A549 (cell line): Measurements from ENCODE around the gene ZNF628. TPM values are rescaled to one million over a fixed set of nuclear protein-coding genes. Genes with fewer than 3 reads are reported as not detected.

Experiments used
- ATAC-seq, 2 experiments: fragments of 200-7000 bp in 1 of 2; fragments of >200 bp in 1 of 2; cut with Nextera tagmentation in 1 of 2; cut with Tn5 transposase in 1 of 2; 3 replicates each; pipeline versions ENCODE4 v1.8.0 to v1.9.1; 2018 to 2020; ENCODE audit warnings: mild to moderate bottlenecking in 1 of 2, moderate library complexity in 1 of 2
- CTCF ChIA-PET: fragments of 300-600 bp; sonication (Branson Sonifier 250); formaldehyde crosslinking; extraction: SDS; loops from one replicate; lab custom pipeline; 2021; ENCODE audit warnings: antibody characterized with exemption, inconsistent platforms; lab: Yijun Ruan, JAX
- POLR2A ChIA-PET: fragments of 350-600 bp; formaldehyde crosslinking; extraction: SDS; loops from one replicate; lab custom pipeline; 2021; ENCODE audit warnings: antibody characterized with exemption, inconsistent platforms; lab: Yijun Ruan, JAX
- DNase-seq, 2 experiments: peaks; one replicate each; pipeline versions ENCODE4 v3.0.0 to v3.0.0-alpha.2; 2011 to 2016; ENCODE audit warnings: low read depth in 1 of 2, low spot score in 1 of 2
- FAIRE-seq: peaks from 2 replicates; lab custom pipeline; 2011; peaks lifted over from hg19 to GRCh38; lab: Jason Lieb, UNC
- H3K27ac ChIP-seq, 2 experiments: fragments of >200 bp; sonication (Bioruptor Twin); formaldehyde crosslinking; 3 replicates each; pipeline ENCODE4 v1.5.1; 2016 to 2017
- H3K4me1 ChIP-seq: fragments of >200 bp; sonication (Bioruptor Twin); formaldehyde crosslinking; 3 replicates; pipeline ENCODE4 v1.6.1; 2016
- H3K4me2 ChIP-seq: fragments of >200 bp; sonication (Bioruptor Twin); formaldehyde crosslinking; 3 replicates; pipeline ENCODE4 v1.6.1; 2016
- H3K4me3 ChIP-seq: fragments of >200 bp; sonication (Bioruptor Twin); formaldehyde crosslinking; 3 replicates; pipeline ENCODE4 v1.5.1; 2016
- H3K9me3 ChIP-seq: fragments of >200 bp; sonication (Bioruptor Twin); formaldehyde crosslinking; 3 replicates; pipeline ENCODE4 v1.6.1; 2016
- CEBPB ChIP-seq, 2 experiments: fragments of >200 bp in 1 of 2; sonication (Bioruptor Twin) in 1 of 2; formaldehyde crosslinking in 1 of 2; IDR thresholded peaks; 2 replicates each; pipeline ENCODE4 v1.6.1; 2012 to 2016
- E2F6 ChIP-seq: IDR thresholded peaks from 2 replicates; pipeline ENCODE4 v1.6.1; 2012; ENCODE audit warnings: low read depth, borderline replicate concordance
- EHF ChIP-seq: fragments of 250-450 bp; sonication (Bioruptor Pico); IDR thresholded peaks from 2 replicates; pipeline ENCODE4 v1.5.0; 2020; ENCODE audit warnings: mild to moderate bottlenecking
- ELK1 ChIP-seq: fragments of 150-350 bp; IDR thresholded peaks from 2 replicates; pipeline ENCODE4 v1.6.1; 2014; ENCODE audit warnings: low read depth, mild to moderate bottlenecking, low read length
- EP300 ChIP-seq, 2 experiments: fragments of >200 bp; sonication (Bioruptor Twin); formaldehyde crosslinking; IDR thresholded peaks; 2 replicates in 1 of 2; 3 replicates in 1 of 2; pipeline ENCODE4 v1.6.1; 2016 to 2017
- FOSL2 ChIP-seq, 2 experiments: fragments of 450-650 bp in 1 of 2; fragments of >200 bp in 1 of 2; sonication (Bioruptor Twin) in 1 of 2; formaldehyde crosslinking; IDR thresholded peaks; 2 replicates each; pipeline versions ENCODE4 v1.5.0 to v1.6.1; 2016 to 2020; ENCODE audit warnings: mild to moderate bottlenecking in 1 of 2, moderate library complexity in 1 of 2
- FOXS1 ChIP-seq: fragments of 250-450 bp; sonication (Bioruptor Pico); IDR thresholded peaks from 2 replicates; pipeline ENCODE4 v1.5.0; 2020; ENCODE audit warnings: mild to moderate bottlenecking, moderate library complexity
- GATA3 ChIP-seq: IDR thresholded peaks from 2 replicates; pipeline ENCODE4 v1.6.1; 2012; ENCODE audit warnings: borderline replicate concordance
- HEYL ChIP-seq: fragments of 250-450 bp; sonication (Bioruptor Pico); IDR thresholded peaks from 2 replicates; pipeline ENCODE4 v1.8.0; 2021; ENCODE audit warnings: mild to moderate bottlenecking, moderate library complexity
- HMGXB4 ChIP-seq: fragments of 250-450 bp; sonication (Bioruptor Pico); IDR thresholded peaks from 2 replicates; pipeline ENCODE4 v1.5.0; 2021; ENCODE audit warnings: mild to moderate bottlenecking, moderate library complexity, borderline replicate concordance
- HOXB13 ChIP-seq: fragments of 250-450 bp; sonication (Bioruptor Pico); IDR thresholded peaks from 2 replicates; pipeline ENCODE4 v1.5.0; 2020; ENCODE audit warnings: low read depth, mild to moderate bottlenecking, moderate library complexity
- HOXB5 ChIP-seq: fragments of 250-450 bp; sonication (Bioruptor Pico); IDR thresholded peaks from 2 replicates; pipeline ENCODE4 v1.5.0; 2020; ENCODE audit warnings: mild to moderate bottlenecking, moderate library complexity
- JUN ChIP-seq, 2 experiments: fragments of >200 bp; sonication (Bioruptor Twin); formaldehyde crosslinking; IDR thresholded peaks; 2 replicates in 1 of 2; 3 replicates in 1 of 2; pipeline ENCODE4 v1.6.1; 2016 to 2017
- JUNB ChIP-seq: fragments of >200 bp; sonication (Bioruptor Twin); formaldehyde crosslinking; IDR thresholded peaks from 2 replicates; pipeline ENCODE4 v1.6.1; 2016
- MAFK ChIP-seq: fragments of 450-650 bp; IDR thresholded peaks from 2 replicates; pipeline ENCODE4 v1.6.1; 2014; ENCODE audit not compliant: partially characterized antibody
- MAZ ChIP-seq: fragments of 150-350 bp; IDR thresholded peaks from 2 replicates; pipeline ENCODE4 v1.6.1; 2014; ENCODE audit warnings: antibody characterized with exemption, low read depth, low read length, borderline replicate concordance
- MYC ChIP-seq: IDR thresholded peaks from 2 replicates; pipeline ENCODE4 v1.6.1; 2012; ENCODE audit warnings: mild to moderate bottlenecking, inconsistent platforms, low read length, improper control_type of control experiment, borderline replicate concordance
- NFE2L2 ChIP-seq: fragments of 150-350 bp; conservative IDR thresholded peaks from 2 replicates; pipeline ENCODE4 v1.6.1; 2014; ENCODE audit warnings: low read length
- NPAS2 ChIP-seq: fragments of 250-450 bp; sonication (Bioruptor Pico); IDR thresholded peaks from 2 replicates; pipeline ENCODE4 v1.8.0; 2022; ENCODE audit warnings: mild to moderate bottlenecking, moderate library complexity, borderline replicate concordance
- PHF8 ChIP-seq: fragments of 200-600 bp; sonication (generic); IDR thresholded peaks from 2 replicates; pipeline ENCODE4 v1.6.1; 2016; ENCODE audit warnings: low read depth, mild to moderate bottlenecking, antibody characterized with exemption, moderate library complexity, borderline replicate concordance
- RARB ChIP-seq: fragments of 250-450 bp; sonication (Bioruptor Pico); IDR thresholded peaks from 2 replicates; pipeline ENCODE4 v1.8.0; 2021; ENCODE audit warnings: mild to moderate bottlenecking, moderate library complexity
- RFX5 ChIP-seq: fragments of 450-650 bp; IDR thresholded peaks from 2 replicates; pipeline ENCODE4 v1.7.1; 2014; ENCODE audit warnings: antibody characterized with exemption, mild to moderate bottlenecking, moderate library complexity
- RNF2 ChIP-seq: fragments of 200-600 bp; sonication (generic); IDR thresholded peaks from 2 replicates; pipeline ENCODE4 v1.6.1; 2016; ENCODE audit warnings: low read depth, mild to moderate bottlenecking, antibody characterized with exemption, moderate library complexity, borderline replicate concordance
- TFCP2L1 ChIP-seq: fragments of 250-450 bp; sonication (Bioruptor Pico); IDR thresholded peaks from 2 replicates; pipeline ENCODE4 v1.5.0; 2021; ENCODE audit warnings: mild to moderate bottlenecking
- TP53 ChIP-seq: fragments of 250-450 bp; sonication (Bioruptor Pico); IDR thresholded peaks from 2 replicates; pipeline ENCODE4 v1.5.0; 2021; ENCODE audit warnings: mild to moderate bottlenecking, moderate library complexity
- USF2 ChIP-seq: fragments of 450-650 bp; IDR thresholded peaks from 2 replicates; pipeline ENCODE4 v1.6.1; 2014; ENCODE audit warnings: antibody characterized with exemption
- ZC3H11A ChIP-seq: fragments of 450-650 bp; IDR thresholded peaks from 2 replicates; pipeline ENCODE4 v1.6.1; 2014; ENCODE audit warnings: antibody characterized with exemption, mild to moderate bottlenecking
- ZFP36 ChIP-seq: fragments of 450-650 bp; IDR thresholded peaks from 2 replicates; pipeline ENCODE4 v1.6.1; 2014; ENCODE audit warnings: borderline replicate concordance; ENCODE audit not compliant: partially characterized antibody
- ZNF302 ChIP-seq: fragments of 250-450 bp; sonication (Bioruptor Pico); IDR thresholded peaks from 2 replicates; pipeline ENCODE4 v1.9.0; 2021; ENCODE audit warnings: inconsistent platforms, mild to moderate bottlenecking, moderate library complexity
- ZSCAN20 ChIP-seq: fragments of 250-450 bp; sonication (Bioruptor Pico); IDR thresholded peaks from 2 replicates; pipeline ENCODE4 v1.8.0; 2022; ENCODE audit warnings: mild to moderate bottlenecking, moderate library complexity
- WGBS: methylation state at CpG from one replicate; pipeline ENCODE4 v1.1.6; 2017; ENCODE audit errors: missing lambda C conversion rate; 5-methylcytosine and 5-hydroxymethylcytosine counted together
- polyA minus RNA-seq: library from RNA; depleted of rRNA, polyadenylated mRNA; stranded (reverse); fragments of >200 nt; gene quantifications from 2 replicates; pipeline ENCODE4 v1.2.3, GENCODE V29; 2011; rRNA and poly(A)+ RNA removed
- polyA plus RNA-seq, 4 experiments: library from polyadenylated mRNA; depleted of rRNA in 3 of 4; stranded (reverse); fragments of >200 nt; fragmentation: RNase III in 1 of 4; extraction: RNeasy Plus Mini Kit Qiagen cat#74134 plus additional on column Dnase treatment in 1 of 4; gene quantifications; 2 replicates in 3 of 4; 3 replicates in 1 of 4; pipeline ENCODE4 v1.2.3, GENCODE V29; 2011 to 2017
- TF ChIP-seq, protein P1 (sequence below): IDR thresholded peaks from 2 replicates; pipeline ENCODE4 v1.6.1; 2012
- TF ChIP-seq, protein P2 (sequence below): IDR thresholded peaks from 2 replicates; pipeline ENCODE4 v1.6.1; 2012

Gene ZNF628
- 0.32 and 0.48 TPM in 2 replicates for polyA plus RNA-seq (2011; rRNA removed)
- 2.5 and 4.8 TPM in 2 replicates for polyA plus RNA-seq (2012; cell fraction: cytosol; rRNA removed)
- 7.0 and 12.6 TPM in 2 replicates for polyA plus RNA-seq (2012; cell fraction: nucleus; rRNA removed)
- polyA plus RNA-seq (2017; fragmentation: RNase III; extraction: RNeasy Plus Mini Kit Qiagen cat#74134 plus additional on column Dnase treatment): 4.7 to 5.9 TPM (median 5.7 TPM) in 3 replicates
- polyA minus RNA-seq: 0.70 and 1.0 TPM in 2 replicates

- H3K4me1 ChIP-seq: peaks cover 26% of the 10 kb centered on the region
- POLR2A ChIA-PET: interaction anchor here (0.5 to 2.3 kb wide), 28 partner anchors 9 to 957 kb away, joined by 3 to 53 read pairs (median 6); partner anchors contain the start of genes FIZ1, ISOC2, NAT14 and PPP1R12C
- peak within 1 kb of the TSS; percentile 84 to 92 for H3K27ac ChIP-seq
- FAIRE-seq (no peak), ATAC-seq (peak; percentile 94), DNase-seq (peak; percentile 99 to 100)
- CTCF ChIA-PET: interaction anchor here (0.6 to 8.2 kb wide), 12 partner anchors 10 to 335 kb away, joined by 3 to 89 read pairs (median 6); partner anchors contain the start of genes C19orf85, NAT14 and SSC5D
- peak within 1 kb of the TSS; percentile 84 for H3K4me2 ChIP-seq
- under 1% methylated on average over 36 of the region's 61 CpGs for WGBS
- H3K4me3 ChIP-seq: peak within 1 kb of the TSS; percentile 56
- no peaks in the 10 kb centered on the region for H3K9me3 ChIP-seq
- peak; percentile 59; the same call in 1 of the 2 replicates for TF ChIP-seq RFX5
- no peak; the same call in 1 of the 2 replicates for TF ChIP-seq GATA3
- TF ChIP-seq MYC: peak; percentile 93
- TF ChIP-seq EHF: peak; percentile 96
- TF ChIP-seq CEBPB (IDR thresholded peaks at IDR 0.05): peak in 1 of 2 experiments; percentile 18; a peak in 1 of 4 replicates
- TF ChIP-seq NFE2L2: no peak
- TF ChIP-seq TP53: peak; percentile 96
- TF ChIP-seq ZSCAN20 (CRISPR knock-in tag): peak; percentile 84
- TF ChIP-seq ELK1: no peak
- TF ChIP-seq TFCP2L1: peak; percentile 80; the same call in 1 of the 2 replicates
- TF ChIP-seq JUN (IDR thresholded peaks at IDR 0.05): peak; percentile 28 to 88; a peak in 4 of 5 replicates
- peak; percentile 82; the same call in 1 of the 2 replicates for TF ChIP-seq HEYL (CRISPR knock-in tag)
- TF ChIP-seq, protein P1, sequence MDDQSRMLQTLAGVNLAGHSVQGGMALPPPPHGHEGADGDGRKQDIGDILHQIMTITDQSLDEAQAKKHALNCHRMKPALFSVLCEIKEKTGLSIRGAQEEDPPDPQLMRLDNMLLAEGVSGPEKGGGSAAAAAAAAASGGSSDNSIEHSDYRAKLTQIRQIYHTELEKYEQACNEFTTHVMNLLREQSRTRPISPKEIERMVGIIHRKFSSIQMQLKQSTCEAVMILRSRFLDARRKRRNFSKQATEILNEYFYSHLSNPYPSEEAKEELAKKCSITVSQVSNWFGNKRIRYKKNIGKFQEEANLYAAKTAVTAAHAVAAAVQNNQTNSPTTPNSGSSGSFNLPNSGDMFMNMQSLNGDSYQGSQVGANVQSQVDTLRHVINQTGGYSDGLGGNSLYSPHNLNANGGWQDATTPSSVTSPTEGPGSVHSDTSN: peak; percentile 64
- peak; percentile 84 for TF ChIP-seq NPAS2
- peak; percentile 70; the same call in 1 of the 2 replicates for TF ChIP-seq RARB (CRISPR knock-in tag)
- TF ChIP-seq, protein P2, sequence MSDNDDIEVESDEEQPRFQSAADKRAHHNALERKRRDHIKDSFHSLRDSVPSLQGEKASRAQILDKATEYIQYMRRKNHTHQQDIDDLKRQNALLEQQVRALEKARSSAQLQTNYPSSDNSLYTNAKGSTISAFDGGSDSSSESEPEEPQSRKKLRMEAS: peak; percentile 100
- peak; percentile 73 for TF ChIP-seq PHF8
- TF ChIP-seq ZNF302 (CRISPR knock-in tag): peak; percentile 83; the same call in 1 of the 2 replicates
- TF ChIP-seq HOXB5 (CRISPR knock-in tag): peak; percentile 97
- TF ChIP-seq HMGXB4 (CRISPR knock-in tag): peak; percentile 89
- TF ChIP-seq JUNB: no peak
- peak; percentile 100 for TF ChIP-seq E2F6
- TF ChIP-seq MAZ: 0 out of 2 replicates have a peak, but pooled peaks have one; percentile 23
- TF ChIP-seq MAFK: peak; percentile 26
- peak; percentile 90 for TF ChIP-seq FOXS1 (CRISPR knock-in tag)
- TF ChIP-seq FOSL2 (IDR thresholded peaks at IDR 0.05): no peak
- 0 out of 2 replicates have a peak, but pooled peaks have one; percentile 15 for TF ChIP-seq FOSL2 (CRISPR knock-in tag; IDR thresholded peaks at IDR 0.05)
- TF ChIP-seq ZC3H11A: peak; percentile 19; the same call in 1 of the 2 replicates
- TF ChIP-seq RNF2: peak; percentile 93
- no peak for TF ChIP-seq EP300 (IDR thresholded peaks at IDR 0.05)
- peak; percentile 68 for TF ChIP-seq USF2
- TF ChIP-seq HOXB13: peak; percentile 98
- TF ChIP-seq ZFP36: no peak
These were observed at the start of gene ZNF628 for GRCh38 chr19:55476100-55476775. Gene ZNF628 (plus strand): TSS chr19:55476617. CDS start chr19:55479911, 3,294 bp downstream.
